ENCODE results near the gene EMP3.

The EMP3 gene

DNA sequence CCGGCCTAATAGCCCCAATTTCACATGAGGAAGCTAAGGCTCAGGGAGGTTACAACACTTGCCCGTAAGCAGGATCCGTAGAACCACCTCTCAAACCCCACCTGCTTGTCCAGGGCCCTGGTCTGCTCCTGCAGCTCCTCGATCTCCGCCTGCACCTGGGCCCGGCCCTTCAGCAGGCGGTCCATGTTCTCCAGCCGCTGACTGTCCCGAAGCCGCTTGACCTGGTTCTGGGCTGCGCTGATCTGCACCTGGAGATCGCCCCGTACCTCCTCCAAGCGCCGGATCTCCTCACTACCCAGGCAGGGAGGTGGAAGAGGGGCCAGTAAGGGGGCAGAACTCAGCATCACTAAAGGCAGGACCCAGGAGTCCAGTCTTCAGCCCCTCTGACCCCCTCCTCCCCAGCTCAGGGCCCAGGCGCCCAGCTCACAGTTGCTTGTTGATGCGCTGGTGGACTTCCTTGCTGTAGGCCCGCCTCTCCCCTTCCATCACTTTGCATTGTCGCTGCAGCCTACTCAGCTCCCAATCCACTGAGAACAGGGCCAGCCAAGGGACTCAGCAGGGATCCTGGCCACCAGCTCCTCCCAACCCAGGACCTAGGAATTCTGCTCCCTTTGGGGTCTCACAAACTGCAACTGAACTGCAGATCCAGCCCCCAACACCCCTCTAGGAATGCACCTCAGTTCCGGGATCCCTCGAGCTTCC is 6.9 kb upstream of the EMP3 start:
- no peak for DNase-seq

DNA sequence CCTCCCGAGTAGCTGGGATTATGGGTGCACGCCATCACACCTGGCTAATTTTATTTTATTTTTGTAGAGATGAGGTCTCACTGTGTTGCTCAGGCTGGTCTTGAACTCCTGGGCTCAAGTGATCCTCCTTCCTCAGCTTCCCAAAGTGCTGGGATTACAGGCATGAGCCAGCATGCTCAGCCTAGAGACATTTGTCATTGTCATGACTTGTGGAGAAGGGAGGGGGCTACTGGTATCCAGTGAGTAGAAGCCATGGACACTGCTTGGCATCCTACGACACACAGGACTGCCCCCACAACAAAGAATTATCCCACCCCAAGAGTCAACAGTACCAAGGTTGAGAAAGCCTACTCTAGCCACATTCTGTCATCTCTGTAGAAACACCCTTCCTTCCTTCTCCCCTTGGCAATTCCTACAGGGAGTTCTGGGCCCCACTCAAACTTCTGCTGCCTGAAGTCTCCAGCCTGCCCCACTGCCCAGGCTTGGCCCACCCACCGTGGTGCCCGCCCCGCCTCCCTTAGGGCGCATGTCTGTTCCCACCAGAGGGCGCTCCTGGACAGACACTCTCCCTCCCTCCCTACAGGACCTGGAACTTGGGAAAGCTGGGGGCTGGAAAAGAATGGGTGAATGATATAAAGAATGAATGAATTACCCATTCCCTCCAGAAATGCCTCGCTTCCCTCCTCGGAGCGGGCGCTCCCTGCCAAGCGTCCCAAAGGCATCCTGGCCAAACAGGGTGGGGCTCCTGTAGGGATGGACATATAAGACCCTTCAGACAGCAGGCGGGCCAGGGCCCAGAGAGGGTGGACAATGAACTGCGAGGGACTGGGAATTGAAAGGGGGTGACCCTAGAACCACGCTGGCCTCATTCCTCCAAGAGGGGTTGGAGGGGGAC is 5.5 kb upstream of the EMP3 start:
- DNase-seq, result peak; percentile 52

DNA sequence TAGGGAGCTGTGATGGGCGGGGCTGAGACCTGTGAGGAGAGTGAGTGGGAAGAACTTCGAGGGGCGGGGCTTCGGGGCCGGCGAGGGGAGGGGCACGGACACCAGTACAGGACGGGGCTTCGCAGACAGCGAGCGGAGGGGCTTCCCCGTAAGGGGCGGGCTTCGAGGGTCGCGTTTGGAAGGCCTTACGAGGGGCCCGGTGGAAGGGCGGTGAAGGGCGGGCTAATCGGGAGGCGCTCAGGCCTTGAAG is 4.1 kb upstream of the EMP3 start:
- peak; percentile 96 for DNase-seq

DNA sequence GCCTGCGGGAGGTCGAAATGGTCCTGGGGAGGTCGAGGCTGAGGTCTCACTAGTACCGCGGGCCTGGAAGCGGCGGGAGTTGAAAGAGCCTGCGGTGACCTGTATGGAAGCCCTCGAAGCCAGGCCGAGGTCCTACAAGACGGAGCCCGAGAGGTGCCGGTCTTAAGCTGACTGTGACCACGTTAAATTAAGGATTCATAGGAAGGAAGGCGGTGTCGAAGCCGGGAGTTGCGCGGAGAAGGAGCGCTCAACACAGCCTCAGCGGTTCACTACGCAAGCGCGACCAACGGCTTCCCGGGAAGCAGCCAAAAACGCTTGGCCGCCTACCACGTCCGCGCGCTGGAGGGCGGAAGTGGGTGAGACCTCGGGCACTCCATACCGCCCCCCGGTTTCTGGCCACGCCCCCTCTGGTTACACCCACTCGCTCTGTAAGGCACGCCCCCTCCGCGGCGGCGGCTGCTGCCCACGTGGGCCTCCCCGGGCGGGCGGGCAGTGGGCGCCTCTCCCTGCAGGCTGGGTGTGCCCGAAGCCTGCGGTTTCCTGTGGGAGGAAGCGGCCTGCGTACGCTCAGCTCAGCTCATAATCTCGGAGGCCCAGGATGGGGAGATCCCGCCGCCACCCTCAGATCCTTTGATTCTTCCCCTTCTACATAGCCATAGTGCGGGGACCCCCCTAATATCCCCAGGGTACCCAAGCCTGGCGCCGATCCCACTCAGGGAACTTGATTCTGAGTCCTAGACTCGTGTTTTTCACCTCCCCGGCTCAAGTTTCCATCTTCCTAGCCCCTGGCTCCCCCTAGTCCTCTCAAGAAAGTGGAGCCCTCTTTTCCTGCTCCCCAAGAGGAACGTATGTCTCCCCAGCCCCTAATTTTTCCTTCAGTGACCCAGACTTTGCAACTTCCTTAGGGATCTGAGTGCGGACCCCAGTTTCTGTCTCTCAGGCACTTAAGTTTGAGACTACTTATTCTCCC is 3.4 kb upstream of the EMP3 start:
- peak; percentile 93 for DNase-seq

DNA sequence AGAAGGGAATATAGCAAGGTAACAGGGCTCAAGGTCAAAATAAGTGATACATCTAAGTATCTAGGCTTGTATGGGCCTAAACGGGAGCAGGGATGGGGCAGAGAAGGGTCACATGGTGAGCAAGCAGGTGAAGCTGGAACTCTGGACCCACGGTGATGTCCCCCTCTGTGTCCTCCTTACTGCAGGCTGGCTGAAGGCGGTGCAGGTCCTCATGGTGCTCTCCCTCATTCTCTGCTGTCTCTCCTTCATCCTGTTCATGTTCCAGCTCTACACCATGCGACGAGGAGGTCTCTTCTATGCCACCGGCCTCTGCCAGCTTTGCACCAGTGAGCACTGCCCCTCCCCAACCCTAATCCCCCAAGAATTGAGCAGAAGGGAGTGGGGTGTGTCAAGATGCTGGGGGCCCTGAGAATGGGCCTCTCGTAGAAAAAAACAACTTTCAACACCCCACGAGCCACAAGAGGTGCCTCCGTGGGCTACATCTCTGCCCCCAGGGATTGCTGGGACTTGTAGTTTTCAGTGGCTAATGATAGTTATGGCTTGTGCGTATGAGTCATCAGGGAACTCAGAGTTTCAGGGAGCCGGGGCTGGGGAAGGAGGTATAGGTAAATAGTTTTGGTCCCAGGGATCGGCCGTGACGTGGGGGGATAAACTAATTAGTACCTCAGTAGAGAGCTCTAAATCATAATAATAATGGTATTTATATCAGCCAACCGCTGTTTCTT is 4.0 kb downstream of the EMP3 start:
- DNase-seq, result peak; percentile 45

DNA sequence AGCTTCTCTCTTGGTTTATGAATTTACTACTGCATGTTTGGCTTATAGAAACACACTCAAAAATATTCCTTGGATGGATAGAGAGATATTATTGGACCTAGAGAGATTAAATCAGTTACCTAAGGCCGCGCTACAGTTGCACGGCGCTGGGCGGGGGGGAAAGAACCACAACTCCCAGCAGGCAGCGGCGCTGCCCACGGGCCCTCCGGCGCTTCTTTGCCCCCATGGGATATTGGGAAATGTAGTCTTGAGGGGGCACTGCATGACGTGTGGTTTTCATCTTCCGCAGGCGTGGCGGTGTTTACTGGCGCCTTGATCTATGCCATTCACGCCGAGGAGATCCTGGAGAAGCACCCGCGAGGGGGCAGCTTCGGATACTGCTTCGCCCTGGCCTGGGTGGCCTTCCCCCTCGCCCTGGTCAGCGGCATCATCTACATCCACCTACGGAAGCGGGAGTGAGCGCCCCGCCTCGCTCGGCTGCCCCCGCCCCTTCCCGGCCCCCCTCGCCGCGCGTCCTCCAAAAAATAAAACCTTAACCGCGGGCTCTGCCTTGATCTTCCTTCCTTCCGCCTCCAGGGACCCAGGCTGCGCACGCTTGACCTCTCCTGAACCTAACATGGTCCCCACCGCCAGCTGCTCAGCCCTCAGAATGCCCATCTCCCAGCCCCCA is 4.8 kb downstream of the EMP3 start:
- DNase-seq, result peak; percentile 96

DNA sequence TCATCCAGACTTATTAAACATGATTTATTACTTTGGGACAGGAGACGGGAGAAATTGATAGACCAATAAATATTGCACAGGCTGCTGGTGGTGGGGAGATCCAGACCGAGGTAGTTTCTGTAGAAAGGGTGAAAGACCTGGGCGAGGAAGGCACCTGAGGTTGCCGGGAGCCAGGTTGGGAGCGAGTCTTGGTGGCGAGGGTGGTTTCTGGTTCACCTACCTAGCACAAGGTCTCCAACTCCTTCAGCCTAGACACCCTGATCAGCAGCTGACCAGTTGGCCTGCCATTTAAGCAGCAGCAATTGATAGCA is 7.0 kb downstream of the EMP3 start:
- DNase-seq, result no peak

DNA sequence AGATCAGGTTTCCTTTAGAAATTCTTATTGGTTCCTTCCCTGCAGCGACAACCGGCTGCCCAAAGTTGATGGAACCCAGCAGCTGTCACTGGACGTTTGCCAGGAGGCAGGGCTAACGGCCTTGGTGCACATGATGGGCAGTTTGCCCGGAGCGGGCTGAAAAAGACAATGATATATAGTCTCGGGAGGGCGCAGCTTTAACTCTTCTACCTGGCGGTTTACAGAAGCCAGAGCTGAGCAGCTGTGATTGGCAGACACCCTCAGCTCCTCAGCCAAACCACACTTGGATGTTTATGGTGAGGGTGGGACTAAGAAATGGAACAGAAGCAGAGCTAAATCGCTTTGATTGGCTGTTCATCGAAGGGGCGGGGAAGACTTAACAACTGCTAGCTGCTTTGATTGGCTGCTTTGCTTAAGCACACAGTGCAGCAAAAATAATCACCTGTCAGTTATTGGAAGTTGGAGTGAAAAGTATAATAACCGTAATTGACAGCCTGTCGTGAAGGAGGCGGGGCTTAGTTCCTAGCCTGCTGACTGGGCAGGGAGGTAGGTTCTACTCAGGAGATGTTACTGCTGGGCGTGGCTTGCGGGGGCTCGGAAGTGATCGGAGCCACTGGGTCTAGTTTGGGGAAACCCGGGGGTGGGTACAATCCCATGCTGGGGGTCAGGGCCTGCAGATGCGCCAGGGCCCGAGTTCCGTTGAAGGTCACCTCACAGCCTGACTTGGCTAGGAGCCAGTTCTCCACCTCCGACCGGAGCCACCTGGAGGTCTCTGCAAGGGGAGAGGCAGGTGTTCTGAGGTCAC is 7.5 kb downstream of the EMP3 start:
- peak; percentile 100 for DNase-seq

DNA sequence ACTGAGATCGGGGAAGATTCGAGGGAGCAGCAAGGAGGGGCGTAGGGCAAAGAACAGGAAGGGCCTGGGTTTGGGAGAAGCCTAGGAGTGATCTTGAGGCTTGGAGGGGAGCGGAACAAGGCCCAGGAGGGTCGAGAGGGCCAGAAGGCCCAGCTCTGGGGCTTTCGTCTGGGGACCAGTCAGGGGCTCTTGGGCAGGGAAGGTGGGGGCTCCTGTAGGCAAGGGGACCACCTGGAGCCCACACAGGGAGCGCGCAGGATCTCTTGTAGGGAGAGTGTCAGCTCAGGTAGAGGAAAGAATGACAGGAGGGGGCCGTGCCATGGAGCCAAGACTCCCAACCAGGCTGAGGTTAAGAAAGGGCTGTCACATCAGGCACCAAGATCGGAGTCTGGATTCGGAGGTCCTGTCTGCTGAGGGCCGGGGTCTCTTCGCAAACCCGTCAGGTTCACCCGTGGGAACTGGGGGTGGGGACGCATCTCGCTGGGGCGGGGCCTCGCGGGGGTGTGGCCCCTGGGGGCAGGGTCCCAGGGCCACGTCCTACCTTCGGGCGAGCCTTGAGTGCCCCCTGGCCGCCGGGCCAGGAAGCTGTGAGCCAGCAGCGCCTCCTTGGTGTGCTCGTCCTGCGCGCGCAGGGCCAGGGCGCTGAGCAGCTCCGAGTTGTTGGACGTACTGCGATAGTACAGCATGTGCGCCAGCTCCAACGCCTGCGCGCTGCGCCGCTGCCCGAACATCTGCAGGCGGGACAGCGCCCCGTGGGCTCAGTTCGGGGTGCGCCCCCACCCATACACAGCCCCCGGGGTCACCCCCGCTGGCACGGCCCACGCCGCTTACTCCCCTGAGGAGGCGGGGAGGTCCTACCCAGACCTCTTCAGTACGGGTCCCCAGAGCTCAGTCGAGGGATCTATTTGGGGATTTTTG is 8.4 kb downstream of the EMP3 start:
- peak; percentile 91 for DNase-seq

DNA sequence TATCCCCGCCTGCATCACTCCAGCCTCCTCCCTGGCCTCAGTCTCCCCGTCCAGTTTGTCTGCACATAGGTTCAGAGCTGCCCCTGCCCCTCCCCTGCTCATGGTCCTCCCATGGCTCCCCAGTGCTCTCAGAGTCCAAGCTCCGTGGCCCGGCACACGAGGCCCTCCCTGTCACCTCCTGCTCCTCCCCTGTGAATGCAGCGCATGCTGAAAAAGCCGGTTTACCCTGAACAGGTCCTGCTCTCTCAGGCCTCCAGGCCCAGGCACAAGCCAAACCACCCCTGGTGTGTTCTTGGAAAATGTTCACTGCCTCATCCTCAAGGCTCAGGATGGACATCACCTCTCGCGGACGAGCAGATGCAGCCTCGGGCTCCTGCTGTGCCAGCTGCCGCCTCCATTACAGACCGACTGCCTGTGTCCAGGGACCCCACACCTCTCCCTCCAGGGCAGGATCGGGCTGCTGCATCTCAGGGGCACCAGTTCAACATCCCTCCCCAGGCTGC is 13.0 kb downstream of the EMP3 start:
- DNase-seq, result no peak

DNA sequence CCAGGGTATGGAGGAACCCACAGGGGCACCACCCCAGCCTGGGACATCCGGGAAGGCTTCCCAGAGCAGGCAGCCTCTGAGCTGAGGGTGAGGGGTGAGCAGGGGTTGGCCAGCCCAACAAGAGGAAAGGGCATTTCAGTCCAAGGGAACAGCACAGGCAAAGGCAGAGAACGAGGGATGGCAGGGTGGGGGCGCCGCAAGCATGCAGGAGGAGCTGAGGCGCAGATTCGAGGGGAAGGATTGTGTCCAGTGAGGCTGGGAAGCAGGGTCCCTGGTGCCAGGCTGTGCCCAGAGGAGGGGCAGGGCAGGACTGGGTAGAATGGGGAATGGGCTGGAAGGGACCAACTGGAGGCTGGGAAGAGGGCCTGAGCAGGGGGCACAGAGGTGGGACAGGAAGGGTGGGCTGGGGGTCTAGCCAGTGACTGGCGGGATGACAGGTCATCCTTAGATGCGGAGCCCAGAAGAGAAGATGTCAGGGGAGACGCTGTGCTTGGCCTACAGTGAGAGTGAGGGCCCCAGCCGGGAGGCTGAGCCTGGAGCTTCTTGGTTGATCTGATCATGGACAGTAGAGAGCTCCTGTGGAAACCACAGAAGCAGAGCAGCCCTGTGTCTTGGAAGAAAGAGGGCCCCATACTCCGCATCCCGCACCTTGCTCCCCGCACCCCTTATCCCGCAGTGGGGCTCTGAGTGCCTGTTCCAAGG is 13.6 kb downstream of the EMP3 start:
- DNase-seq, result no peak

DNA sequence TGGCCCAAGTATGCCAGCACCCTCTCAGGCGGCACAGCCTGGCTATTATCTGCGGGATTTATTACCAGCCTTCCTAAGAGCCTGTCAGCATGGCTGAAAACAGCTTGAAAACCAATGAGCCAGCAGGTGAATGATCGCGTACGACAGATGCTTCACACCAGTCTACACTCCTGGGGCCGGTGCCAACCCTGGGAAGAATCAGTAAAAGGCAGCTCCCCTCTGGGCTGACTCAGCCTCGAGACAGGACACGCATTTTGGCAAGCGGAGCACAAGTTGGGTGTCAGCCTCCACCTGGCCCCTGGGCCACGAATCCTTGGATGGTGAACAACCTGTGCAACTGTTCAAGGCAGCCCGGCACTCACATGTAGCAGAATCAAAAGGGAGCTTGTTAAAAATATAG is 15.6 kb downstream of the EMP3 start:
- peak; percentile 99 for DNase-seq

DNA sequence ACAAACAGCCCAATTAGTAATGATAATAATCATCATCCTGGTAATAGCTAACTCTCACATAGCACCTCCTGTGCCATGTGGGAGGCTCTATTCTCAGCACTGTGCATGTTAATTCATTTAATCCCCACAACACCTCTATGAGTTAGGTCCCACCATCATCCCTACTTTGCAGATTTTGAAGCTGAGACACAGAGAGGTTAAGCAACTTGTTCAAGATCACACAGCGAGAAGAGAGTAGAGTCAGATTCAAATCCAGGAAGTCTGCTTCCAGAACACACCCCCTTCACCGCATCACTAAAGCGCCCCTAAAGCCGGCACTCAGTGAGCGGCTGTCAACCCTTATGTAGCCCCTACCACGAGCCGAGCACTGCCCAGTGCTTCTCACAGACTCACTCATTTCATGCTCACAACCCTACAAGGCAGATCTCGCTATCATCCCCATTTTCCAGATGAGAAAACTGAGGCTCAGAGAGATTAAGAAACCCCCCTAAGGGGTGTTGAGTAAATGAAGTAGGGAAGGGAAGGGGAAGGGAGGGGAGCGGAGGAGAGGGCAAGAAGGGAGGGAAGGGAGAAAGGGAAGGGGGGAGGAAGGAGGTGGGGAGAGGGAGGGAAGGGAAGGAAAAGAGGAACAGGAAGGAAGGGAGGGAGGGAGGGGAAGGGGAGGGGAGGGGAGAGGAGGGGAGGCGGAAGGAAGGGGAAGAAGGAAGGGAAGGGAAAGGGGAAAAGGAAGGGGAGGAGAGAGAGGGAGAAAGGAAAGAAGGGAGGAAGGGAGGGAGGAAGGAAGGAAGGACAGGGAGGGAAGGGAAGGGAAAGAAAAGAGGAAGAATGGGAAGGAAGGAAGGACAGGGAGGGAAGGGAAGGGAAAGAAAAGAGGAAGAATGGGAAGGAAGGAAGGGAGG is 16.4 kb downstream of the EMP3 start:
- no peak for DNase-seq

DNA sequence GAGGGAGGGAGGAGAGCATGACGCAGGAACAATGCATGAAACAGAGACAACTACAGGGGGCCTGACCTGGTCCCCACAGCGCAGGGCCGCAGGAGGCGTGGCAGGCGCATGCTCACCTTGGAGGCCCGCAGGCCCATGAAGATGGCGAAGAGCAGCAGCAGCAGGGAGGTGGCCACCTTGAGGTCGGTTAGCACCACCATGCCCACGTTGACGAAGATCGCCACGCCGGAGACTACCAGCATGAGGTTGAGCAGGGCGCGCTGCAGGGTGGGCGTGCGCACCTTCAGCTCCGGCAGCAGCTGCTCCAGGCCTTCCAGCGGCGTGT is 17.0 kb downstream of the EMP3 start:
- no peak for DNase-seq

DNA sequence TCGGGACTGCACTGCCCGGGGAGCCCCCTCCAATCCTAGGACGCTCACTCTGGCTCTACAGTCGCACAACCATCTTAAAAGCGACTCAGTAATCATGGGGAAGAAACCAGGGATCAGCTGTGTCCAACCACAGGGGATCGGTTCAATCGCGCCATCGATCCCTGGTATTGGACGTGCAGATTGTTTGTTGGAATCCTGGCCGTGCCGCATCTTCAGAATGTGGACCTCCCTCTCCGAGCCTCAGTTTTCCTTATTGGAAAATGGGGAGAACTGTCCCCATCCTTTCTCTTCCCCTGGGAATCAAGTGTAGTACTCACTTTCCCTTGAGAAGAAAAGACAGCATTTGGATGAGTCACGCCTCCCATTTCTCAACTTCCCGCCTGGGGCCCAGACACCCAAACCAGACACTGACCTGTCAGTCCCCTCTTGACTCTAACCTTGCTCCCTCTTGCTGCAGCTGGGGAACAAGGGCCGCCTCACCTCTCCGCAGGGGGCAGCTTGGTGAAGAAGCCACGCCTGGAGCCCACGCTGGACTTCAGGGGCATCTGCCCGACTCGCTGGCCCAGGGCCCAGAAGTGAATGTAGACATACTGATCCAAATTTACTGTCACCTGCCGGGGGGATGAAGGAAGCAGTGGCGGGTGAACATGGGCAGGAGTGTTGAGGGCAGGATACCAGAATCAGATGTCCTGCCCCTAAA is 17.6 kb downstream of the EMP3 start:
- no peak for DNase-seq

DNA sequence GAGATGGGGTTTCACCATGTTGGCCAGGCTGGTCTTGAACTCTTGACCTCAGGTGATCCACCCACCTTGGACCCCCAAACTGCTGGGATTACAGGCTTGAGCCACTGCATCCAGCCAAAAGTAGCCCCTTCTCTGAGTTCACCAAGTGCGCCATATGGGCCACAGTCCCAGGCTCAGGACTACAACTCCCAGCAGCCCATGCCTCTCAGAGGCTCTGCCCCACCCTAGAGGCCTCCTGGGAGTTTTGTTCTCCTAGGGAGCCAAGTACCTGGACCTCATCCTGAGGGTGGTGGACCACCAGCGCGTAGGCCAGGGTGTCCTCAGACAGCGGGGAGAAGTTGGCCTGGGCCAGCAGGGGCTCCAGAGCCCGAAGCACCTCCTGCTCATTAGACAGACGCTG is 19.5 kb downstream of the EMP3 start:
- DNase-seq, result peak; percentile 79

DNA sequence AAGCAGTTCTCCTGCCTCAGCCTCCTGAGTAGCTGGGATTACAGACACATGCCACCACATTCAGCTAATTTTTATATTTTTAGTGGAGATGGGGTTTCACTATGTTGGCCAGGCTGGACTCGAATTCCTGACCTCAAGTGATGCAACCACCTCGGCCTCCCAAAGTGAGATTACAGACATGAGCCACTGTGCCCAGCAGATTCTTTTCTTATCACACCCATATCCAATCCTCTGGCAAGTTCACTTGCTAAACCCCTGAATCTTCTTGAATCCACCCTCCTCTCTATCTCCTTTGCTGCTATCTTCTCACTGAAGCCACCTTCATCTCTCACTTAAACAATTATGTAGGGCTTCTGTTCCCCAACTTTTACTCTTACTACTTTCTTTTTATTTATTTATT is 20.8 kb downstream of the EMP3 start:
- DNase-seq, result no peak

DNA sequence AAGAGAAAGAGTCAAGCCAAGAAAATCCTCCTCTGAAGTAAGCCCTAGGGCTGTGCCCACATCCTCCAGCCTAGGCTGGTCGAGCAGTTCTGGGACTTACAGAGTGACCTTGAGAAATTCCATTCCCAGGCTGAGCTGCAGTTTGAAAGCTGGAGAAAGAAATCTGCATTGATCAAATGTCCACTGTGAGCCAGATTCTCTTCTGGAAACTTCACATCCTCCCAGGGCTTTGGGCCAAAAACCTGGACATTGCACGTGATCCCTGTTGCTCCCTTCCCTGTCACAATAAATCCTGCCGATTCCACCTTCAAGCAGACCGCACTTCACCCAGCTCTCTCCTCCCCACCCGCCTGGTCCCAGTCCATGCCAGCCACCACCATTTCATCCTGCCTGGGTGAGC is 22.7 kb downstream of the EMP3 start:
- DNase-seq, result no peak

All from NCI-H2171 treated with DMSO at 0.1 percent for 48 hours (cell line).